Spleen (tissue), 7 donors: ENCODE results near the gene STK24.

Experiments
- CTCF ChIP-seq, 11 experiments: fragments of 200-600 bp in 7 of 11; fragments of 450-650 bp in 4 of 11; sonication (generic) in 4 of 11; IDR thresholded peaks in 8 of 11; conservative IDR thresholded peaks in 3 of 11; 1 replicate in 7 of 11; 2 replicates in 4 of 11; pipeline versions ENCODE4 v1.4.0 to v1.8.0; 2016 to 2021; ENCODE audit warnings: antibody characterized with exemption in 11 of 11, inconsistent platforms in 4 of 11, mild to moderate bottlenecking in 1 of 11
- POLR2A ChIP-seq, 3 donors: fragments of 450-650 bp; IDR thresholded peaks; one replicate each; pipeline ENCODE4 v1.5.1; 2017; ENCODE audit warnings: antibody characterized with exemption in 3 of 3, mild to moderate bottlenecking in 1 of 3
- POLR2AphosphoS5 ChIP-seq, 3 donors: sonication (generic); formaldehyde crosslinking; IDR thresholded peaks; one replicate each; pipeline ENCODE4 v1.5.1; 2017; ENCODE audit warnings: antibody characterized with exemption in 3 of 3
- donor health status: DM: no; HTN: no; CAD: no; lungs with moderate emphysema.
- donor health status: DM: no; HTN: no; CAD: no.
- donor health status: DM: no; HTN: no; CAD: no.

GRCh38 chr13:98490866-98491265 is 86.0 kb downstream of the STK24 start:
- TF ChIP-seq CTCF (IDR thresholded peaks at IDR 0.05 in 8 of 11, conservative IDR thresholded peaks at IDR 0.05 in 3 of 11) = no peak
- no peak for TF ChIP-seq POLR2AphosphoS5 (IDR thresholded peaks at IDR 0.05)
- no peak for TF ChIP-seq POLR2A (IDR thresholded peaks at IDR 0.05)
